Measurements from ENCODE around the gene IGLL5. TPM values are rescaled to one million over a fixed set of nuclear protein-coding genes. Genes with fewer than 3 reads are reported as not detected.
A peak's percentile ranks its signal among the peaks of the same experiment; 100 is the strongest.

Gene IGLL5
- total and polyA plus RNA-seq, 2 experiments from 2014 or later: not detected

DNA sequence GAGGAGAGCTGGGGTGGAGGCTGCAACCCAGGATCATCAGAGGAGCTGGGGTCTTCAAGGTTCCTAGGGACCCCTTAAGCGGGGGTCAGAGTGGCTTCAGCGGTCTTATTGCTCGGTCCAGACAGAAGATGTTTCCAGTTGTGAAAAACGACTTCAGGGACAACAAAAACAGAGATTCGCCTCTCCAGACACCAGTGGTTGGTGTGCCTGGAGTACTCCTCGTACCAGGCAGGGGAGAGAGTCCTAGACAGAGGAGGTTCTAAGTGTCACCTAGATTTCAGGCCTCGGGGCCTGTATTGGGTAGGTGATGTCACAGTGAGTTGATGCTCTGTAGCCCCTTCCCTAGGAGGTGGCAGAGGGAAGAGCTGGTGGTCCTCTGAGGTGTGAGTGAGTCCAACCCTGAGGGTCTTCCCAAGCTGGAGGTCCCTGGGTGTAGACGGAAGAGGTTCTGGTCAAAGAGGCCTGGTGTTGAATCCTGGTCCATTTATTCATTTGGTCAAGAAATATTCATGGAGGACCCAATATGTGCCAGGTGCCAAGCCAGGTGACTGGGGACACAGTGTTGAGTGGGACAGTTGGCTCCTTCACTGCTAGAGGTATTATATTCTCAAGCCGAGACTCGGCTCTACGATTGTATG, 4.4 kb upstream of the IGLL5 start:
- H3K27ac ChIP-seq: no peak overlapping the region
- H3K4me1 ChIP-seq (ENCODE audit: low read depth): no peaks in the 10 kb centered on the region
- no peak overlapping the region for H3K4me3 ChIP-seq
- no peaks in the 10 kb centered on the region for H3K27me3 ChIP-seq
- TF ChIP-seq, protein P1, sequence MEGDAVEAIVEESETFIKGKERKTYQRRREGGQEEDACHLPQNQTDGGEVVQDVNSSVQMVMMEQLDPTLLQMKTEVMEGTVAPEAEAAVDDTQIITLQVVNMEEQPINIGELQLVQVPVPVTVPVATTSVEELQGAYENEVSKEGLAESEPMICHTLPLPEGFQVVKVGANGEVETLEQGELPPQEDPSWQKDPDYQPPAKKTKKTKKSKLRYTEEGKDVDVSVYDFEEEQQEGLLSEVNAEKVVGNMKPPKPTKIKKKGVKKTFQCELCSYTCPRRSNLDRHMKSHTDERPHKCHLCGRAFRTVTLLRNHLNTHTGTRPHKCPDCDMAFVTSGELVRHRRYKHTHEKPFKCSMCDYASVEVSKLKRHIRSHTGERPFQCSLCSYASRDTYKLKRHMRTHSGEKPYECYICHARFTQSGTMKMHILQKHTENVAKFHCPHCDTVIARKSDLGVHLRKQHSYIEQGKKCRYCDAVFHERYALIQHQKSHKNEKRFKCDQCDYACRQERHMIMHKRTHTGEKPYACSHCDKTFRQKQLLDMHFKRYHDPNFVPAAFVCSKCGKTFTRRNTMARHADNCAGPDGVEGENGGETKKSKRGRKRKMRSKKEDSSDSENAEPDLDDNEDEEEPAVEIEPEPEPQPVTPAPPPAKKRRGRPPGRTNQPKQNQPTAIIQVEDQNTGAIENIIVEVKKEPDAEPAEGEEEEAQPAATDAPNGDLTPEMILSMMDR (IDR thresholded peaks at IDR 0.05; ENCODE audit: low read depth, low read length): no peak
- H3K36me3 ChIP-seq: no peaks in the 10 kb centered on the region
- no peak for DNase-seq (ENCODE audit: low read depth in 1 of 2, low spot score in 1 of 2)
- H3K9me3 ChIP-seq (ENCODE audit: low read depth): no peaks in the 10 kb centered on the region

DNA sequence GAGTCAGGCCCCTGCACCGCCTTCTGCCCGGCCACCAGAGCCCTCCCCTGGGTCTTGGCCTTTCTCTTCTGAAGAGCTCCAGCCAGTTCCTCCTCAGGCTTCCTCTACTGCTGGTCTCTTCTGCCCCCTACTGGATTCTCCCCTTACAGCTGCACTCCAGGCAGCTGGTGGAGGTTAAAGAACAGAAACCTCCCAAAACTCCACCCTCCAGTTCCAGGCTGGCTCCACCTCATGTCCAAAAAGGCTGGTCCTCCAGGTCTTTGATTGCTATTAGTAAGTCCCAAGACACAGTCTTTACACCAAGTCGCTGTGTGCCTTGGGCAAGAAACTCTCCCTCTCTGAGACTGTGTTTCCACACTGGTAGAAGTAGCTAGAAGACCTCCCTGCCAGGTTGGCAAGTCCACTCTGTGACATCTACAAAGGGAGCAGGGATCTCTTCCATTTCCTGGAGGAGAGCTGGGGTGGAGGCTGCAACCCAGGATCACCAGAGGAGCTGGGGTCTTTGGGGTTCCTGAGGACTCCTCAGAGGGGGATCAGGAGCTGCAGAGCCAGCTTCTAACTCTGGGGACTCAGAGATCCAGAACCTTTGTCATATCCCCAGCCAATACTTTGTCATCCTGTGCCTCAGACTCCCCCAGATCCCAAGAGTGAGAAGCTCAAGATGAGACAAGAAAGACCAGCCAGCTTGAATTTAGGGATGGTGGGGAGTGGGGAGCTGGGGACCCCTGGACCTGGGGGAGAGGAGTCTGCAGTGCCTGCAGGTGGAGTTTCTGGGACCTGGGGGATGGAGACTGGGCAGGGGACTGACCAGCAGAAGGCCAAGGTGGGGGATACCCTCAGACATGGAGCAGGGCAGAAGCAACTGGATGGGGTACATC, 3.4 kb upstream of the IGLL5 start:
- Histone ChIP-seq H3K27me3 (no peaks in the 10 kb centered on the region), H3K36me3 (no peaks in the 10 kb centered on the region), H3K4me1 (ENCODE audit: low read depth) (no peaks in the 10 kb centered on the region), H3K27ac (no peak overlapping the region), H3K9me3 (ENCODE audit: low read depth) (no peaks in the 10 kb centered on the region), H3K4me3 (no peak overlapping the region)
- DNase-seq (ENCODE audit: low read depth in 1 of 2, low spot score in 1 of 2): peak in 1 of 2 donors; percentile 80
- TF ChIP-seq, protein P1 (IDR thresholded peaks at IDR 0.05; ENCODE audit: low read depth, low read length): peak; percentile 84

DNA sequence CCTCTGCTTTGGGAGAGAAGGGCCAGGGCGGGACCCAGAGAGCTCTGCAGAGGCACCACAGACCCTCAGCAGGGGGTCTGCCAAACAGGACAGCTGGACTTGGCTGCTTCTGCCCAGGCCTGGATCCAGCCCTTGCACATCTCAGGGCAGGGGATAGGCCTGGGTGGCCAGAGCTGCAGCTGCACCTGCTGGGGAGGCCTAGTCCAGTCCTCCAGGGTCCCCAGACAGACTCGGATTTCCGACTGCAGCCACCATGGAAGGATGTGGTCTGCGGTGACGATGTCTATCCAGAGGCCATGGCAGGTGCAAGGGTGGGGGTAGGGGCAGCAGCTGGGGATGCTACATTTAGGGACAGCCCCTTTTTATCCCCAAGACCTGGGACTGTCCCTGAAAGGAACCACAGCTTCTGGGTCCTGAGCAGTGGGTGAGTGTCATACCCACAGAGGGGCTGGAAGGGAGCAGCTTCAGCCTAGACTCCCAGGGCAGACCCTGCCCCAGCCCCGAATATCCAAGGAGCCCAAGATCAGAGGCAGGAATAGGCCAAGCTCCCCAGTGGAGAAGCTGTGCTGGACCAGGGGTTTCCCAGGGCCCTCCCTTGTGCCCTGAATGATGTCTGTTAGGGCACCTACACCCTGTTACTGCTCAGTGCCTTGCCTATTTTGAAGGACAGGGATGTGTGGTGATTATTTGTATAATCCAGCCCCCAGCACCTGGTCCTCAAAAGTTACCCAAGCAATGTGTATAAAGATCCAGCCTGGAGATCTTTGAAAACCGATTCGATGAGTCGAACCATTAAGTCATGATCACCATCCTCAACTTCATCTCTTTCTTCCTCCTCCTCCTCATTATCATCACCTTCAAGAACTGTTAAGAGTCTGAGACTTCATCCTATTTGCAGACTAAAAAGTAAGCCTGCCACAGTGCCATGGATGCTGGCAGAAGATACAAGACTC, 2.5 kb upstream of the IGLL5 start:
- Histone ChIP-seq H3K27ac (no peak overlapping the region), H3K36me3 (no peaks in the 10 kb centered on the region), H3K27me3 (no peaks in the 10 kb centered on the region), H3K9me3 (ENCODE audit: low read depth) (no peaks in the 10 kb centered on the region), H3K4me1 (ENCODE audit: low read depth) (no peaks in the 10 kb centered on the region), H3K4me3 (no peak overlapping the region)
- DNase-seq (ENCODE audit: low read depth in 1 of 2, low spot score in 1 of 2): no peak
- TF ChIP-seq, protein P1 (IDR thresholded peaks at IDR 0.05; ENCODE audit: low read depth, low read length): no peak

DNA sequence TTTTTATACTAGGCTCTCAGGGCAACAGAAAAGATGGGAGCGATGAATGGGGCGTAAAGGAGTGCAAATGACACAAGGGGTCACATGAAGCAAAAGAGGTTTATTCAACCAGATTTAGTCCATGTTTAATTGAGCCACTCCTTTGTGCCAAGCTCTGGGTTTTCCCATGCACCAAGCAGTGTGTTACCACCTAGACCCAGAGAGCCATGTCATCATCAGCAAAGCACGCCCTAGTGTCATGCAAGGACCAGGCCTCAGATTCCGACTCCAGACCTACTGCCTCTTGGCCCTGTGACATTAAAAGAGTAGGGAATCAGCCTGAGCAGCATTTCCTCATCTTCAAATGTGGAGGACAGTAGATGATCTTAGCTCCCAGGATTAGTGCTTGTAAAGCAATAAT, 1.1 kb upstream of the IGLL5 start:
- Histone ChIP-seq H3K36me3 (no peaks in the 10 kb centered on the region), H3K9me3 (ENCODE audit: low read depth) (no peaks in the 10 kb centered on the region), H3K4me3 (no peak overlapping the region), H3K27me3 (no peaks in the 10 kb centered on the region), H3K27ac (no peak overlapping the region), H3K4me1 (ENCODE audit: low read depth) (no peaks in the 10 kb centered on the region)
- TF ChIP-seq, protein P1 (IDR thresholded peaks at IDR 0.05; ENCODE audit: low read depth, low read length): no peak
- no peak for DNase-seq (ENCODE audit: low read depth in 1 of 2, low spot score in 1 of 2)
